Measurements from ENCODE around the gene ETV7. TPM values are rescaled to one million over a fixed set of nuclear protein-coding genes. Genes with fewer than 3 reads are reported as not detected.

The ETV7 gene
- total RNA-seq, 6 experiments from 2014 or later: 0.20 to 0.32 (median 0.24) TPM; not detected in 2

DNA sequence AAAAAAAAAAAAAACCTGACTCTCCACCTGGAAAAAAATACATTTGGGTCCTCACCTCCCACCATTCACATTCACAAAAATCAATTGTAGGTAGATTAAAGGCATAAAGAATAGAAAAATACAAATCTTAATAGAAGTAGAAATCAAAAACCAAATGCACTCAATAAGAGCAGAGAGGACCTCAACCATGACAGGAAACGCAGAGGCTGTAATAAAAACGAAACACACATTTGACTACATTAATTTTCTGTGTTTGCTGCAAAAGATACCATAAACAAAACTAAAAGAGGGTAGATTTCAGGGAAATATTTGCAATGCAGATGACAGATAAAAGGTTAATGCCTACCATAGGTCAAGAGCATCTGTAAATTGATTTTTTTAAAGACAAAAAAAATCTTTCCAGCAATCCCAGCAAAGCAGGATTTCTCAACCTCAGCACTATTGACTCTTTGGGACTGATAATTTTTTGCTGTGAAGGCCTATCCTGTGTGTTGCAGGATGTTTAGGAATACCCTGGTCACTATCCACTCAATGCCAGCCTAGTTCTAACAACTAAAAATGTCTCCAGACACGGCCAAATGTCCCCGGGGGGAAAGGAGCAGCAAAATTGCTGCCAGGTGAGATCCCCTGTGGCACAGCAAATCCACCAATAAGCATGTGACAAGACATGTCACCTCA, 9.1 kb downstream of the ETV7 start:
- TF ChIP-seq, protein P1, sequence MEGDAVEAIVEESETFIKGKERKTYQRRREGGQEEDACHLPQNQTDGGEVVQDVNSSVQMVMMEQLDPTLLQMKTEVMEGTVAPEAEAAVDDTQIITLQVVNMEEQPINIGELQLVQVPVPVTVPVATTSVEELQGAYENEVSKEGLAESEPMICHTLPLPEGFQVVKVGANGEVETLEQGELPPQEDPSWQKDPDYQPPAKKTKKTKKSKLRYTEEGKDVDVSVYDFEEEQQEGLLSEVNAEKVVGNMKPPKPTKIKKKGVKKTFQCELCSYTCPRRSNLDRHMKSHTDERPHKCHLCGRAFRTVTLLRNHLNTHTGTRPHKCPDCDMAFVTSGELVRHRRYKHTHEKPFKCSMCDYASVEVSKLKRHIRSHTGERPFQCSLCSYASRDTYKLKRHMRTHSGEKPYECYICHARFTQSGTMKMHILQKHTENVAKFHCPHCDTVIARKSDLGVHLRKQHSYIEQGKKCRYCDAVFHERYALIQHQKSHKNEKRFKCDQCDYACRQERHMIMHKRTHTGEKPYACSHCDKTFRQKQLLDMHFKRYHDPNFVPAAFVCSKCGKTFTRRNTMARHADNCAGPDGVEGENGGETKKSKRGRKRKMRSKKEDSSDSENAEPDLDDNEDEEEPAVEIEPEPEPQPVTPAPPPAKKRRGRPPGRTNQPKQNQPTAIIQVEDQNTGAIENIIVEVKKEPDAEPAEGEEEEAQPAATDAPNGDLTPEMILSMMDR (IDR thresholded peaks at IDR 0.05): no peak
- no peaks in the 10 kb centered on the region for H3K4me1 Mint-ChIP-seq (ENCODE audit: low read depth)

DNA sequence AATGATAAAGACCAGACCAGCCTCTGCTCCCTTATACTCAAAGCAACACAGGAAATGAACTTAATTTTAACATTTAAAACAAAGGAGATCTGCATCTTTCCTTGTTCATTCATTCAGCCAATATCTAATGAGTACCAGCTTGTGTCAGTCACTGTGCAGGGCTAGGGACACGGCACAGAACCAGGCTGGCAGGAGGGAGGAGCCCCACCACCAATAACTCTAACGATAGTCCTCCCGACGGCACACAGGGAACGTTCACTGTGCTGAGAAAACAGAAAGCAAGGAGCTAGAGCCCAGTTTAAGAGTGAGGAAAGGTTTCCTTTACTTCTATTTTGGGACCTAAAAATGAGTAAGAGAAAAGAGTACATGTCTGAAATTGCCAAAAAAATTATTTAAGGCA, 9.9 kb downstream of the ETV7 start:
- no peak overlapping the region for H3K27ac Mint-ChIP-seq
- no peaks in the 10 kb centered on the region for H3K36me3 Mint-ChIP-seq (ENCODE audit: low read depth)
- H3K27me3 Mint-ChIP-seq (ENCODE audit: insufficient read depth): peaks cover 24% of the 10 kb centered on the region
- no peak for DNase-seq
- no peaks in the 10 kb centered on the region for H3K4me1 Mint-ChIP-seq (ENCODE audit: low read depth)
- H3K9me3 Mint-ChIP-seq: no peaks in the 10 kb centered on the region
- TF ChIP-seq, protein P1 (IDR thresholded peaks at IDR 0.05): no peak
- no peak overlapping the region for H3K4me3 Mint-ChIP-seq

More for the DNA sequence above, 9.1 kb downstream of the ETV7 start:
- Mint-ChIP-seq H3K4me3 (no peak overlapping the region), H3K9me3 (no peaks in the 10 kb centered on the region), H3K27me3 (ENCODE audit: insufficient read depth) (peaks cover 21% of the 10 kb centered on the region), H3K36me3 (ENCODE audit: low read depth) (no peaks in the 10 kb centered on the region), H3K27ac (no peak overlapping the region)
- DNase-seq: no peak

DNA sequence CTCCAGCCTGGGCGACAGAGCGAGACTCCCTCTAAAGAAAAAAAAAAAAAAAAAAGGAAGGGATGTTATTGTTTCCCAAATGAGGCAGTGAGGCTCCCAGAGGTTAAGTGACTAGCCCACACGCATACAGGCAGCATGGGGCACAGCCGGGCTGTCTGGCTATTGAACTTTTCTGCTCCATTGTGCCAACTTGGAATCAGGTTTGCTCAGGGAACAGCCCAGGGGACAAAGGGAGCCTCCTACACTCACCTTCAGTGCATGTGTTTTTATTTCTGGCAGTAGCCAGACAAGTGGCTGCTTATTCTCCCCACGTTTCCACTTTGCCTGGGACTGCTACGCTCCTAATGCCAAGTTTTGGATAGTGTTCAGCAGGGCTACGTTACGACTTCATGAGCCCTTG, 10.7 kb downstream of the ETV7 start:
- Mint-ChIP-seq H3K4me3 (no peak overlapping the region), H3K27ac (no peak overlapping the region), H3K4me1 (ENCODE audit: low read depth) (no peaks in the 10 kb centered on the region), H3K36me3 (ENCODE audit: low read depth) (no peaks in the 10 kb centered on the region; the same call in 1 of the 2 replicates), H3K27me3 (ENCODE audit: insufficient read depth) (peaks cover 28% of the 10 kb centered on the region), H3K9me3 (no peaks in the 10 kb centered on the region)
- DNase-seq: no peak
- TF ChIP-seq, protein P1 (IDR thresholded peaks at IDR 0.05): no peak

DNA sequence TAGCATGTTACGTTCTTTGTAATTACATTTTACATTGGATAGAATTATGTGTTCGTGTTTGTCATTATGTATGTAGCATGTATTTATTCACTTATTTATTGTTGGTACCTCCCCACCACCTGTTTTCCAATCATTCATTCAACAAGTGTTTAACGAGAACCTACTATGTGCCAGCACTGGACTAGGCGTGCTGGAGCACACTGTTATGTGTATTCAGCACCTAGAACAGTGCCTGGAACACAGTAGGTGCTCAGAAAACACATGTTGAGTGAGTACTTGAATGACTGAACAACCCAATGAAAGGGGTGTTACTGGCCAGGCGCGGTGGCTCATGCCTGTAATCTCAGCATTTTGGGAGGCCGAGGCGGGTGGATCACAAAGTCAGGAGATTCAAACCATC, 11.3 kb downstream of the ETV7 start:
- Mint-ChIP-seq H3K27ac (no peak overlapping the region), H3K9me3 (no peaks in the 10 kb centered on the region), H3K4me1 (ENCODE audit: low read depth) (no peaks in the 10 kb centered on the region), H3K36me3 (ENCODE audit: low read depth) (no peaks in the 10 kb centered on the region; the same call in 1 of the 2 replicates), H3K27me3 (ENCODE audit: insufficient read depth) (peaks cover 30% of the 10 kb centered on the region), H3K4me3 (no peak overlapping the region)
- TF ChIP-seq, protein P1 (IDR thresholded peaks at IDR 0.05): no peak
- no peak for DNase-seq

DNA sequence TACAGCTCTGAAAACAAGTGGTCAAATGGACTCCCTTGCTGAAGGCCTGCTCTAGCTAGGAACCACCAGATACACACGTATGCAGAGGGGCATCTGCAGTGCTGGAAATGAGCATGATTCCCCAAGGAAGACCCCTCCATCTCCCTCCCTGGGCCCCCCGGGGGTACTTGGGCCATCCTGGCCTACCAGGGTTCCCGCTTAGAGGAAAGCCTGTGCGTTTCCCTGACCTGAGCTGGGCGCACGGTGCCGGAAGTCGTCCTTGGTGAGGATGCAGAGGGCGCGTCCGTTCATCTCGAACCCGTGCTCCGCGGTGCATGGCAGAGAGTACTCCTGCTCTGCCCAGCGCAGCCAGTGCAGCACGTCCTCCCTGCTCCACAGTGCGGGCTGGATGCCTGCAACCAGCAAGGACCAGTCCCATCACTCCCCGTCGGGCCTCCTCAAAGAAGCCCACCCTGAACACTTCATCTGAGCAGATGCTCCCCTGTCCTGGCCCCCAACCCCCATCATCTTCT, 11.8 kb downstream of the ETV7 start:
- TF ChIP-seq, protein P1 (IDR thresholded peaks at IDR 0.05): no peak
- Mint-ChIP-seq H3K9me3 (no peaks in the 10 kb centered on the region), H3K36me3 (ENCODE audit: low read depth) (no peaks in the 10 kb centered on the region; the same call in 1 of the 2 replicates), H3K4me3 (no peak overlapping the region), H3K27me3 (ENCODE audit: insufficient read depth) (peaks cover 27% of the 10 kb centered on the region), H3K27ac (no peak overlapping the region), H3K4me1 (ENCODE audit: low read depth) (peaks cover 1% of the 10 kb centered on the region; the same call in 1 of the 2 replicates)
- no peak for DNase-seq
